ENCODE results near the gene PIANP. TPM values are rescaled to one million over a fixed set of nuclear protein-coding genes. Genes with fewer than 3 reads are reported as not detected.
"Not testable (repeated sequence)": the region's sequence is repeated elsewhere in the genome, so short reads cannot be mapped to it uniquely, and the experiment has no call there.

The PIANP gene, protein sequence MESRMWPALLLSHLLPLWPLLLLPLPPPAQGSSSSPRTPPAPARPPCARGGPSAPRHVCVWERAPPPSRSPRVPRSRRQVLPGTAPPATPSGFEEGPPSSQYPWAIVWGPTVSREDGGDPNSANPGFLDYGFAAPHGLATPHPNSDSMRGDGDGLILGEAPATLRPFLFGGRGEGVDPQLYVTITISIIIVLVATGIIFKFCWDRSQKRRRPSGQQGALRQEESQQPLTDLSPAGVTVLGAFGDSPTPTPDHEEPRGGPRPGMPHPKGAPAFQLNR
- 0.23 TPM for polyA plus RNA-seq (2012; ENCODE audit: low read depth, missing spikeins)

DNA sequence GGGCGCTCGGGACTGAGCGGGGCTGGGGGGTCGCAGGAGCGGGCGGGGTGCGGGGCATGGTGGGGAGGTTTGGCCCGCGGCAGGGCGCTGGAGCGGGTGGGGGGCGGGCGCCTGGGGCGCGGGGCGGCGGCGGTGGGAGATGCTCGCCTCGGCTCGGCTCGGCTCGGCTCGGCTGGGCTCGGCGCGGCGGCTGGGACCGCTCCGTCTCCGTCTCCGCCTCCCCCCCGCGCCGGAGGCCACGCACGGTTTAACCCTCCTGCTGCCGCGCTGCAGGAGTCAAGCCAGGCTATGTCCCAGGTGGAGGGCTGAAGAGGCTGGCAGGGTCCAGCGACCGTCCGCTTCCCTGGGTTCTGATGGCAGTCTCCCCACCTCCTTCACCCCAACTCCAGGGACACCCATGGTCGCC lies at the start of gene PIANP:
Gene PIANP, minus strand, starts transcription at position 170 of the 406 bp plus-strand sequence. CDS start 2,754 bp downstream, outside the sequence.
- TF ChIP-seq PAX5 (IDR thresholded peaks at IDR 0.05; ENCODE audit: insufficient read depth, low read length, severe bottlenecking): no peak
- no peak for TF ChIP-seq SPI1 (IDR thresholded peaks at IDR 0.05; ENCODE audit: low read depth, low read length)
- TF ChIP-seq POLR2A (IDR thresholded peaks at IDR 0.05; ENCODE audit: low read depth, low read length): no peak
- no peak for TF ChIP-seq TAF1 (IDR thresholded peaks at IDR 0.05; ENCODE audit: low read depth, low read length)
- no peak for TF ChIP-seq POU2F2 (IDR thresholded peaks at IDR 0.05; ENCODE audit: low read depth, low read length)
- TF ChIP-seq POLR2AphosphoS5 (IDR thresholded peaks at IDR 0.05; ENCODE audit: low read depth, low read length): no peak
- DNase-seq (ENCODE audit: insufficient read length, low spot score) (no peak), FAIRE-seq (peak; percentile 48)

DNA sequence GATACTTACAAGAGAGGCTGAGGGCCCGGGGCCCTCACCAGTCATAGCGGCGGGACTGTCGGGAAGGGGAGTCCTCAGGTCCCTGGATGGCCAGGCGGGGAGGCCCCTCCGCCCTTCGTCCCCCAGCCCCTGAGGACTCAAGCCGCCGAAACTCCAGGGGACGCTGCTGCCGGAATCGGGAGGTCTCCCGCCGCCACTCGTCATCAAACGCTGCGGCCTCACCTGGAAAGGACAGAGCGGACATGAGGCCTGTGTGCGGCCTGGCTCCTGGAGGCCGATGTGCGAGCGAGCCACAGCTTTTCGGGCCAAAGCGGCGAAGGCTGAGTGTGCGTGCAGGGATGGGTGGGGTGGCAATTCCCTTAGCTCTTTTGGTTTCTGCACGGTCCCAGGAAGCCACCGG lies 48.1 kb upstream of the PIANP start:
- no peak for TF ChIP-seq POLR2A (IDR thresholded peaks at IDR 0.05; ENCODE audit: low read depth, low read length)
- no peak for TF ChIP-seq TAF1 (IDR thresholded peaks at IDR 0.05; ENCODE audit: low read depth, low read length)
- no peak for TF ChIP-seq POLR2AphosphoS5 (IDR thresholded peaks at IDR 0.05; ENCODE audit: low read depth, low read length)
- TF ChIP-seq POU2F2 (IDR thresholded peaks at IDR 0.05; ENCODE audit: low read depth, low read length): no peak
- TF ChIP-seq SPI1 (IDR thresholded peaks at IDR 0.05; ENCODE audit: low read depth, low read length): no peak
- no peak for TF ChIP-seq PAX5 (IDR thresholded peaks at IDR 0.05; ENCODE audit: insufficient read depth, low read length, severe bottlenecking)
- DNase-seq (ENCODE audit: insufficient read length, low spot score) (no peak), FAIRE-seq (no peak)

DNA sequence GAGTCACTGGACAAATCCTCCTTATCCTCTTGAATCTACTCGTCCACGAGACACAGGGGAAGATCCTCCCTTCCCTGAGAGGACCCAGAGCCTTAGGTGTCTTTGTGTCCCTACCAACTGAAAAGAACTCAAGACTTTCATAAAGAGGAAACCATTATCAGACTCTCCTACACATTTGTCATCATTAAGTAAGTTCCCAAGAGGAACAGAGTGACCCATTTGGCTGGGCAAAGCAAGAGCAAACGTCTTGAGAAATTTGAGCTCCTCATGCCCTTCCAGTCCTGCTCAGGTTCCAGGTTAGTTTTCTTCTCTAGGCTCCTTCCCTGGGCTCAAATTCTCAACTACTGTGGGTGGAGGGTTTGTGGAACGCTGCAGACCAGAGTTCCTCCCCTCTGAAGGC lies 46.6 kb upstream of the PIANP start:
- FAIRE-seq (no peak), DNase-seq (ENCODE audit: insufficient read length, low spot score) (no peak)
- TF ChIP-seq POU2F2 (IDR thresholded peaks at IDR 0.05; ENCODE audit: low read depth, low read length): no peak
- no peak for TF ChIP-seq TAF1 (IDR thresholded peaks at IDR 0.05; ENCODE audit: low read depth, low read length)
- TF ChIP-seq SPI1 (IDR thresholded peaks at IDR 0.05; ENCODE audit: low read depth, low read length): no peak
- no peak for TF ChIP-seq PAX5 (IDR thresholded peaks at IDR 0.05; ENCODE audit: insufficient read depth, low read length, severe bottlenecking)
- TF ChIP-seq POLR2A (IDR thresholded peaks at IDR 0.05; ENCODE audit: low read depth, low read length): no peak
- TF ChIP-seq POLR2AphosphoS5 (IDR thresholded peaks at IDR 0.05; ENCODE audit: low read depth, low read length): no peak

DNA sequence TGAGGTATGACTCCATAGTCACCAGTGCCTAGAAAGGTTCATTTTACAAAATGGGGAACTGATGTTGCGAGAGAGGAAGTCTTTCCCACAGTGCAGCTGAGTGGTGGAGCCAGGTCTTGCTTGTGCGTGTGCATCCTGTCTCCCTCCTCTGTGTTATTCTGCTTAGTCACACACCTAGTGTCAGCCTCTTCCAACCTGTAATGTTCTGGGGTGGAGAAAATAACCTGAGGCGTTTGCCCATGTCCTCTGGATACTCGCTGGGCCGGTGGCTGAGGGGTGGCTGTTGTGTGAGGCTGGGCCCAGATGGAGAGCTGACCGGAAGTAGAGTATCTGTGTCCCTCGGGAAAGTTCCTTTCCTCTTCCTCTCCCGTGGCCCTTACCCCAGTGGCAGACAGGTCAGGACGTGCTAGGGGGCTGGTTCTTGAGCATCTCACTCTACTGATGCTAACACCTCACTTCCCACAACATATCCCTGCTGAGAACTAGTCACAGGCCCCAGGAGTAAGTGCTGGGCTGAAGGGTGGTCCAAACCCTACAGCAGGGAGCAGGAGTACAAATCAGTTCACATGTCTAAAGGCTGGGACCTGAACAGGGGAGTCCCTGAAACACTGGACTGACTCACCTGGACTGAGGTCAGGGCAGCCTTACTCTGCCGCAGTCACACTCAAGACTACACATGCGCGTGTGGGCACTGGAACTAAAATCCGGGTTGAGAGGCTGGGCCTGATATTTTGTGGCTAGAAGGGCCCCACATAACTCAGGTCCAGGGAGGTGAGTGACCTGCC lies 45.3 kb upstream of the PIANP start:
- TF ChIP-seq POLR2AphosphoS5 (IDR thresholded peaks at IDR 0.05; ENCODE audit: low read depth, low read length): no peak
- peak; percentile 93 for TF ChIP-seq SPI1 (IDR thresholded peaks at IDR 0.05; ENCODE audit: low read depth, low read length)
- peak; percentile 60 for TF ChIP-seq POLR2A (IDR thresholded peaks at IDR 0.05; ENCODE audit: low read depth, low read length)
- no peak for TF ChIP-seq PAX5 (IDR thresholded peaks at IDR 0.05; ENCODE audit: insufficient read depth, low read length, severe bottlenecking)
- peak; percentile 91 for FAIRE-seq
- no peak for DNase-seq (ENCODE audit: insufficient read length, low spot score)

DNA sequence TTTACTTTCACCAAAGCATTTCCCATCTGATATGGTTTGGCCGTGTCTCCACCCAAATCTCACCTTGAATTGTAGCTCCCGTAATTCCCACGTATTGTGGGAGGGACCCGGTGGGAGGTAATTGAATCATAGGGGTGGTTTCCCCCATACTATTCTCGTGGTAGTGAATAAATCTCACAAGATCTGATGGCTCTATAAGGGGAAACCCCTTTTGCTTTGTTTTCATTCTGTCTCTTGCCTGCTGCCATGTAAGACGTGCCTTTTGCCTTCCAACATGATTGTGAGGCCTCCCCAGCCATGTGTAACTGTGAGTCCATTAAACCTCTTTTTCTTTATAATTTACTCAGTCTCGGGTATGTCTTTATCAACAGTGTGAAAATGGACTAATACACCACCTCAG lies 42.7 kb upstream of the PIANP start:
- DNase-seq (ENCODE audit: insufficient read length, low spot score): not testable (repeated sequence)
- peak; percentile 23 for FAIRE-seq

DNA sequence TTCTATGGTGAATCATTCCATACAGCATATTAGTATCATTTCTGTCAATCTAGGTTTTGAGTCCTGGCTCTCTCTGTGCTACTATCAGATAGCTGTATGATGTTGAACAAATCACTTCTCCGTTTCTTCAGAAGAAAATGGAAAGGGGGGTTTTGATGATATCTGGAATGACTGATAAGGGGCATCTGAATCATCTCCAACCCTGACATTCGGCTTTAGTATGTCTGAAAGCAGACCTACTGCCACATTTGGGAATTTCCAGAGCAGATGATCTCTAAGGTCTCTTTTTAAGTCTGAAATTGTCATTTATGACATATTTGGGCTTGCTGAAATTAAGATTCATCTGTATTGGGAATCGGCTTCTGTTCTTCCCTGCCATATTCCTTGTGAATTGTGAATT lies 42.2 kb upstream of the PIANP start:
- FAIRE-seq: no peak
- DNase-seq (ENCODE audit: insufficient read length, low spot score): no peak
- TF ChIP-seq POU2F2 (IDR thresholded peaks at IDR 0.05; ENCODE audit: low read depth, low read length) (no peak), PAX5 (IDR thresholded peaks at IDR 0.05; ENCODE audit: insufficient read depth, low read length, severe bottlenecking) (no peak), POLR2A (IDR thresholded peaks at IDR 0.05; ENCODE audit: low read depth, low read length) (no peak), POLR2AphosphoS5 (IDR thresholded peaks at IDR 0.05; ENCODE audit: low read depth, low read length) (no peak), SPI1 (IDR thresholded peaks at IDR 0.05; ENCODE audit: low read depth, low read length) (no peak), TAF1 (IDR thresholded peaks at IDR 0.05; ENCODE audit: low read depth, low read length) (no peak)

DNA sequence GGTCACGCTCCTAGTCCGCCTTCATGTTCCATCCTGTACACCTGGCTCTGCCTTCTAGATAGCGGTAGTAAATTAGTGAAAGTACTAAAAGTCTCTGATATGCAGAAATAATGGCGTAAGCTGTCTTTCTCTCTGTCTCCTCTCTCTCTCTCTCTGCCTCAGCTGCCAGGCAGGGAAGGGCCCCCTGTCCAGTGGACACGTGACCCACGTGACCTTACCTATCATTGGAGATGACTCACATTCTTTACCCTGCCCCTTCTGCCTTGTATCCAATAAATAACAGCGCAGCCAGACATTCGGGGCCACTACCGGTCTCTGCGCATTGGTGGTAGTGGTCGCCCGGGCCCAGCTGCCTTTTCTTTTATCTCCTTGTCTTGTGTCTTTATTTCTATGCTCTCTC lies 41.5 kb upstream of the PIANP start:
- not testable (repeated sequence) for FAIRE-seq; DNase-seq (ENCODE audit: insufficient read length, low spot score)

DNA sequence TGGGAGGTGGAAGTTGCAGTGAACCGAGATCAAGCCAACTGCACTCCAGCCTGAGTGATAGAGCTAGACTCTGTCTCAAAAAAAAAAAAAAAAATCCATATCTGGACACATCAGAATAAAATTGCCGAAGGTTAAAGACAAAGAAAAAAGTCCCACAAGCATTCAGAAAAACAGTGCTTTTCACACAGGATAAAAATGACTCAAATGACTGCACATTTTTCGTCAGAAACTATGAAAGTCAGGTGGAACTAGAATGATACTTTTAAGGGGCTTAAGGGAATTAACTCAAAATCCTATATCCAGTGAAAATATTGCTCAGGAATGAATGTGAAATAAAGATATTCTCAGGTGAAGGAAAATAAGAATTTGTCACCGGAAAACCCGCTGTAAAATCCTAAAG lies 36.1 kb upstream of the PIANP start:
- FAIRE-seq (no peak), DNase-seq (ENCODE audit: insufficient read length, low spot score) (no peak)
- TF ChIP-seq SPI1 (IDR thresholded peaks at IDR 0.05; ENCODE audit: low read depth, low read length) (no peak), PAX5 (IDR thresholded peaks at IDR 0.05; ENCODE audit: insufficient read depth, low read length, severe bottlenecking) (no peak), TAF1 (IDR thresholded peaks at IDR 0.05; ENCODE audit: low read depth, low read length) (no peak), POLR2AphosphoS5 (IDR thresholded peaks at IDR 0.05; ENCODE audit: low read depth, low read length) (no peak), POU2F2 (IDR thresholded peaks at IDR 0.05; ENCODE audit: low read depth, low read length) (no peak), POLR2A (IDR thresholded peaks at IDR 0.05; ENCODE audit: low read depth, low read length) (no peak)

DNA sequence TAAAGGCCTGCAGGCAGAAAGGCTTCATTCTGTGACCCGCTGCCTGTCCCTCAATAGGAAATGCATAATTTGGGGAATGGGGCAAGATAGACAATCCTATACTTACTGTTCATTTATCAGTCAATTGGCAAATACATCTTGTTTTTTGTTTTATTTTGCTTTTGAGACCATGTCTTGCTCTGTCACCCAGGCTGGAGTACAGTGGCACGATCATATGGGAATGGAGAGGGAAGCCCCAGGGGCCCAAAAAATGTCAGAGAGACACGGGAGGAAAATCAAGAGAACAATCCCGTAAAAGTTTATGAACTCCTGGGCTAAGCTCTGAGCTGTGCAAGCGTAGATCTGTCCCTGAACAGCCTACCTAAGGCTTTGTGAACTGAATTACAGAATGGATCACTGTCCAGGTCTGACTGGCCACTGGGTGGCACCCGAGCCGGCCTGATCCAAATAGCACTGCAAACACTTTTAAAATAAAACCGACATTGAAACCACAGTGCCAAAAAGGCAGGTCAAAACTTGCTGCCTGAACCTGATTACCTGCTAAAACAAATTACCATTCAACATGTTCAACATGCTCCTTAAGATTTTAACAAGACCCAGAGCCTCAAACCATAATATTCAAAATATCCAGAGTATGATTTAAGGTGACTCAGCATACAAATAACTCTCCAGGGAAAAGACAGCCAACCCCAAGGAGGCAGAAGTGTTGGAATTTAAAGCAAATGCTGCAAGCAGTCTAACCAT lies 35.0 kb upstream of the PIANP start:
- FAIRE-seq: peak; percentile 82
- peak; percentile 48 for DNase-seq (ENCODE audit: insufficient read length, low spot score)
- TF ChIP-seq SPI1 (IDR thresholded peaks at IDR 0.05; ENCODE audit: low read depth, low read length) (no peak), POLR2AphosphoS5 (IDR thresholded peaks at IDR 0.05; ENCODE audit: low read depth, low read length) (no peak)
